K562 (cell line): ENCODE measurements around the gene GOLGA8A. TPM values are rescaled to one million over a fixed set of nuclear protein-coding genes. Genes with fewer than 3 reads are reported as not detected.

ENCODE experiments used
- ARNT ChIP-seq, 2 experiments: fragments of 450-650 bp; IDR thresholded peaks; 2 replicates each; pipeline ENCODE4 v1.6.1; 2016; ENCODE audit warnings: mild to moderate bottlenecking in 1 of 2
- CBX3 ChIP-seq, 2 experiments: IDR thresholded peaks; 1 replicate in 1 of 2; 2 replicates in 1 of 2; pipeline ENCODE4 v1.6.1; 2012; ENCODE audit warnings: inconsistent platforms in 2 of 2, low read length in 2 of 2, borderline replicate concordance in 1 of 2, control low read depth in 1 of 2
- CEBPG ChIP-seq, 3 experiments: fragments of 200-800 bp in 1 of 3; sonication (Bioruptor generic) in 1 of 3; sonication (generic) in 1 of 3; formaldehyde crosslinking in 1 of 3; IDR thresholded peaks in 2 of 3; conservative IDR thresholded peaks in 1 of 3; 2 replicates each; pipeline versions ENCODE4 v1.6.1 to v1.8.0; 2016 to 2022; ENCODE audit warnings: missing compliant biosample characterization in 2 of 3, missing genetic modification characterization in 2 of 3, mild to moderate bottlenecking in 1 of 3, missing genetic modification reagents in 1 of 3
- HNRNPH1 ChIP-seq: fragments of 200-400 bp; formaldehyde crosslinking; optimal IDR thresholded peaks from 2 replicates; pipeline ENCODE3; 2017; ENCODE audit warnings: low read depth, mild to moderate bottlenecking, low read length, moderate library complexity
- HNRNPLL ChIP-seq: fragments of 200-400 bp; formaldehyde crosslinking; IDR thresholded peaks from 2 replicates; pipeline ENCODE4 v1.6.1; 2017; ENCODE audit warnings: low read length, low read depth, mild to moderate bottlenecking; ENCODE audit not compliant: poor library complexity, severe bottlenecking
- U2AF2 ChIP-seq: fragments of 200-400 bp; formaldehyde crosslinking; optimal IDR thresholded peaks from 2 replicates; pipeline ENCODE3; 2017; ENCODE audit warnings: low read depth, mild to moderate bottlenecking, low read length
- ZFX ChIP-seq: sonication (generic); formaldehyde crosslinking; IDR thresholded peaks from 2 replicates; pipeline ENCODE4 v1.8.0; 2022; ENCODE audit warnings: mild to moderate bottlenecking, missing genetic modification reagents, moderate library complexity
- ZNF318 ChIP-seq, 2 experiments: fragments of 450-650 bp; IDR thresholded peaks; 2 replicates each; pipeline ENCODE4 v1.6.1; 2016; ENCODE audit warnings: mild to moderate bottlenecking in 2 of 2, borderline replicate concordance in 1 of 2, low read depth in 1 of 2, moderate library complexity in 1 of 2
- polyA plus RNA-seq, 8 experiments: library from polyadenylated mRNA; depleted of rRNA in 4 of 8; stranded (reverse) in 5 of 8; unstranded in 3 of 8; fragments of >200 nt; fragmentation: Nextera tagmentation in 2 of 8; fragmentation: Illumina TruSeq in 1 of 8; extraction: Ambion mirVana in 2 of 8; extraction: Trizol in 1 of 8; gene quantifications; 2 replicates each; pipeline versions ENCODE4 v1.2.1 to v1.2.3, GENCODE V29; 2011 to 2014; ENCODE audit warnings: inconsistent platforms in 1 of 8, missing spikeins in 1 of 8
- total RNA-seq, 7 experiments: library from RNA; depleted of rRNA in 6 of 7; stranded (reverse); fragments of >200 nt in 6 of 7; fragmentation: Illumina TruSeq in 2 of 7; extraction: Trizol in 2 of 7; gene quantifications; 2 replicates each; pipeline versions ENCODE4 v1.2.1 to v1.2.3, GENCODE V29; 2011 to 2021; ENCODE audit warnings: low replicate concordance in 1 of 7
- TF ChIP-seq, protein P1 (sequence below): sonication (generic); formaldehyde crosslinking; IDR thresholded peaks from 2 replicates; pipeline ENCODE4 v1.8.0; 2022; ENCODE audit warnings: mild to moderate bottlenecking, missing genetic modification reagents

Gene GOLGA8A
- total and polyA plus RNA-seq, 9 of the 15 experiments (the other 6 are each of a cell fraction or from before 2014, with no cell fraction given) = 11.2 to 191 (median 56.3) TPM

- TF ChIP-seq ZNF318 (IDR thresholded peaks at IDR 0.05; ENCODE audit: borderline replicate concordance in 1 of 2, low read depth in 1 of 2) (no peak), HNRNPLL (no peak), ARNT (IDR thresholded peaks at IDR 0.05) (no peak), ZFX (CRISPR knock-in tag) (peak; percentile 39), CEBPG (CRISPR knock-in tag; IDR thresholded peaks at IDR 0.05) (no peak), CEBPG (tag; conservative IDR thresholded peaks at IDR 0.05 in 1 of 2, IDR thresholded peaks at IDR 0.05 in 1 of 2) (no peak), HNRNPH1 (no peak), U2AF2 (no peak), CBX3 (IDR thresholded peaks at IDR 0.05; ENCODE audit: borderline replicate concordance in 1 of 2, low read length in 2 of 2) (no peak)
- TF ChIP-seq, protein P1, sequence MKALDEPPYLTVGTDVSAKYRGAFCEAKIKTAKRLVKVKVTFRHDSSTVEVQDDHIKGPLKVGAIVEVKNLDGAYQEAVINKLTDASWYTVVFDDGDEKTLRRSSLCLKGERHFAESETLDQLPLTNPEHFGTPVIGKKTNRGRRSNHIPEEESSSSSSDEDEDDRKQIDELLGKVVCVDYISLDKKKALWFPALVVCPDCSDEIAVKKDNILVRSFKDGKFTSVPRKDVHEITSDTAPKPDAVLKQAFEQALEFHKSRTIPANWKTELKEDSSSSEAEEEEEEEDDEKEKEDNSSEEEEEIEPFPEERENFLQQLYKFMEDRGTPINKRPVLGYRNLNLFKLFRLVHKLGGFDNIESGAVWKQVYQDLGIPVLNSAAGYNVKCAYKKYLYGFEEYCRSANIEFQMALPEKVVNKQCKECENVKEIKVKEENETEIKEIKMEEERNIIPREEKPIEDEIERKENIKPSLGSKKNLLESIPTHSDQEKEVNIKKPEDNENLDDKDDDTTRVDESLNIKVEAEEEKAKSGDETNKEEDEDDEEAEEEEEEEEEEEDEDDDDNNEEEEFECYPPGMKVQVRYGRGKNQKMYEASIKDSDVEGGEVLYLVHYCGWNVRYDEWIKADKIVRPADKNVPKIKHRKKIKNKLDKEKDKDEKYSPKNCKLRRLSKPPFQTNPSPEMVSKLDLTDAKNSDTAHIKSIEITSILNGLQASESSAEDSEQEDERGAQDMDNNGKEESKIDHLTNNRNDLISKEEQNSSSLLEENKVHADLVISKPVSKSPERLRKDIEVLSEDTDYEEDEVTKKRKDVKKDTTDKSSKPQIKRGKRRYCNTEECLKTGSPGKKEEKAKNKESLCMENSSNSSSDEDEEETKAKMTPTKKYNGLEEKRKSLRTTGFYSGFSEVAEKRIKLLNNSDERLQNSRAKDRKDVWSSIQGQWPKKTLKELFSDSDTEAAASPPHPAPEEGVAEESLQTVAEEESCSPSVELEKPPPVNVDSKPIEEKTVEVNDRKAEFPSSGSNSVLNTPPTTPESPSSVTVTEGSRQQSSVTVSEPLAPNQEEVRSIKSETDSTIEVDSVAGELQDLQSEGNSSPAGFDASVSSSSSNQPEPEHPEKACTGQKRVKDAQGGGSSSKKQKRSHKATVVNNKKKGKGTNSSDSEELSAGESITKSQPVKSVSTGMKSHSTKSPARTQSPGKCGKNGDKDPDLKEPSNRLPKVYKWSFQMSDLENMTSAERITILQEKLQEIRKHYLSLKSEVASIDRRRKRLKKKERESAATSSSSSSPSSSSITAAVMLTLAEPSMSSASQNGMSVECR = 0 out of 2 replicates have a peak, but pooled peaks have one; percentile 19
Measured at GRCh38 chr15:34436126-34436955, 1.3 kb downstream of the GOLGA8A start (continued).
